Measurements from ENCODE around the gene ABAT. TPM values are rescaled to one million over a fixed set of nuclear protein-coding genes. Genes with fewer than 3 reads are reported as not detected.
A peak's percentile ranks its signal among the peaks of the same experiment; 100 is the strongest.

The ABAT gene
- total RNA-seq, 4 donors from 2014 or later, result 9.0 to 16.9 (median 13.4) TPM

DNA sequence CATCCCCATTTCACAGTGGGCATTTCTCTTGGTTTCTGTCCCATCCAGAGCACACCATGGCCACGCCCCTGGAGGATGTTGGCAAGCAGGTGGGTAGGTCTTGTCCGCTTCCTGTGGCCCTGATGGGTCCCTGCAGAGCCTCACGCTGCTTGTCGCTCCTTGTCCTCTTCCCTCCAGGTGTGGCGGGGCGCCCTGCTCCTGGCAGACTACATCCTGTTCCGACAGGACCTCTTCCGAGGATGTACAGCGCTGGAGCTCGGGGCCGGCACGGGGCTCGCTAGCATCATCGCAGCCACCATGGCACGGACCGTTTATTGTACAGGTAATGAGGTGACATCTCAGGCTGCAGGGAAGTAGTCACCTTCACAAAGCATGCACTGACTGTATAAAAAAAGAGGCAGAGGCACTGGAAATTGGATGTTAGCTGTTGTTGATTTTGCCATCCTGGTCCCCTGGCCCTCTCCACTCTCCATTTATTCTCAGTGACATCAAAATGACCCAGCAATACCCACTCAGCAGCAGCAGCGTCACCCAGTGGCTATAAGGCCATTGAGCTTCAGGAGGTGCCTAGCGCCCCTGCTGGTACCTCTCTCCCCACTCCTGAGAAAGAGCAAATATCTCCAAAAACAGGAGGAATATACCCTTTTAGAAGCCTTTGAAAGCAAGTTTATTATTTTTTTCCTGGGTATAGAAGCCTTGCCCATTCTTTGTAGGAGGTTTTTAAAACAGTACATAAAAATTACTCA is 39.3 kb upstream of the ABAT start:
- no peaks in the 10 kb centered on the region for H3K9me3 ChIP-seq
- TF ChIP-seq, protein P1, sequence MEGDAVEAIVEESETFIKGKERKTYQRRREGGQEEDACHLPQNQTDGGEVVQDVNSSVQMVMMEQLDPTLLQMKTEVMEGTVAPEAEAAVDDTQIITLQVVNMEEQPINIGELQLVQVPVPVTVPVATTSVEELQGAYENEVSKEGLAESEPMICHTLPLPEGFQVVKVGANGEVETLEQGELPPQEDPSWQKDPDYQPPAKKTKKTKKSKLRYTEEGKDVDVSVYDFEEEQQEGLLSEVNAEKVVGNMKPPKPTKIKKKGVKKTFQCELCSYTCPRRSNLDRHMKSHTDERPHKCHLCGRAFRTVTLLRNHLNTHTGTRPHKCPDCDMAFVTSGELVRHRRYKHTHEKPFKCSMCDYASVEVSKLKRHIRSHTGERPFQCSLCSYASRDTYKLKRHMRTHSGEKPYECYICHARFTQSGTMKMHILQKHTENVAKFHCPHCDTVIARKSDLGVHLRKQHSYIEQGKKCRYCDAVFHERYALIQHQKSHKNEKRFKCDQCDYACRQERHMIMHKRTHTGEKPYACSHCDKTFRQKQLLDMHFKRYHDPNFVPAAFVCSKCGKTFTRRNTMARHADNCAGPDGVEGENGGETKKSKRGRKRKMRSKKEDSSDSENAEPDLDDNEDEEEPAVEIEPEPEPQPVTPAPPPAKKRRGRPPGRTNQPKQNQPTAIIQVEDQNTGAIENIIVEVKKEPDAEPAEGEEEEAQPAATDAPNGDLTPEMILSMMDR (IDR thresholded peaks at IDR 0.05), result peak in 1 of 3 experiments; percentile 15
- no peak for TF ChIP-seq POLR2AphosphoS5 (IDR thresholded peaks at IDR 0.05)
- peaks cover 40 to 98% (median 89%) of the 10 kb centered on the region in 4 donors for H3K36me3 ChIP-seq
- H3K4me1 ChIP-seq, result no peaks in the 10 kb centered on the region
- H3K27ac ChIP-seq (replicated peaks in 1 of 4), result no peak overlapping the region
- whole genome bisulfite sequencing, result 80% methylated on average over 14 of the region's 18 CpGs
- DNase-seq (ENCODE audit: extremely low spot score), result no peak
- no peaks in the 10 kb centered on the region for H3K27me3 ChIP-seq
- H3K4me3 ChIP-seq, result no peak overlapping the region
- intact Hi-C loops (cut with DNase I), result no loop called here

DNA sequence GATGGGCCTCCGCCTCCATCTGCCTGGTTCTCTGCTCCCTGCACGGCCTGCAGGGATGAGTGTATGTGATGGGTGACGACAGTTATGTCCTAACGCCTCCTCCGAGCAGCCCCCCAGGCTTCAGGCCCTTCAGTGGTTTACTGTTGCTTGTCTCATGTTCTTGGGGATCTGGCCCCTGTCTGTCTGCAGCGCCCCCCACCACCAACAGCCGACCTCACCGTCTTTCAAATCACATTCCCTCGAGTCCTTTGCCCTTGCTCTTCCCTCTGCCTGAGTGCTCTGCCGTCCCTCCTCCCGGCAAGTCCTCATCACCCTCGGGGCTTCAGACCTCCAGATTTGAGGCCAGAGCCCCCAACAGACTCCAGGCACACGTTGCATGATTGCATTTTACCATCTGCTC is 34.7 kb upstream of the ABAT start:
- H3K27me3 ChIP-seq, result no peaks in the 10 kb centered on the region
- no peaks in the 10 kb centered on the region for H3K9me3 ChIP-seq
- H3K36me3 ChIP-seq, result peaks cover 66 to 94% (median 90%) of the 10 kb centered on the region in 4 donors
- TF ChIP-seq, protein P1 (IDR thresholded peaks at IDR 0.05), result no peak
- no peak for TF ChIP-seq POLR2A (IDR thresholded peaks at IDR 0.05; ENCODE audit: low read depth)
- no peak for DNase-seq (ENCODE audit: extremely low spot score)
- intact Hi-C loops (cut with DNase I), result no loop called here
- no peak overlapping the region for H3K27ac ChIP-seq (replicated peaks in 1 of 4)
- H3K4me3 ChIP-seq, result no peak overlapping the region
- no peaks in the 10 kb centered on the region for H3K4me1 ChIP-seq
- WGBS, result 90% methylated on average over 11 of the region's 13 CpGs

DNA sequence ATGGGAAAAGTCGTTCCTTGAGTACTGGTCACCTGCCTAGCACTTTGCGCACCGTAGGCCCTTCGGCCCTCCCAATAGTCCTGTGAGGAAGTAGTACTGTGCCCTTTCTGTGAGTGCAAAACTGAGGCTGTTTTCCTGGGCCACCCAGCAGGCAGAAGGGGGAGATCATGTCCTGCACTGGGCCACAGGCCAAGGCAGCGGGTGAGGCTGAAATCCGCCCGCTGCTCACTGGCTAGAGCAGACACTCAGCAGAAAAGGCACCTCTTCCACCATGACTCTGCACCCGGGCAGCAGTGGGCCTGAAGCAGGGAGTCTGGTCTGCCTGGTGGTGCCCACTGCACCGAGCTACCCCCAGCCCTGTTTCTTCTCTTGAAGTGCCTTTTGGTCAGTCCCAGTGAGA is 32.7 kb upstream of the ABAT start:
- Histone ChIP-seq H3K4me1 (no peaks in the 10 kb centered on the region), H3K27ac (replicated peaks in 1 of 4) (no peak overlapping the region), H3K36me3 (peaks cover 67 to 94% (median 91%) of the 10 kb centered on the region in 4 donors), H3K9me3 (no peaks in the 10 kb centered on the region), H3K4me3 (no peak overlapping the region), H3K27me3 (no peaks in the 10 kb centered on the region)
- DNase-seq (ENCODE audit: extremely low spot score), result no peak
- WGBS, result 67% methylated on average over 9 of the region's 9 CpGs
- no peak for TF ChIP-seq POLR2A (IDR thresholded peaks at IDR 0.05; ENCODE audit: low read depth)
- TF ChIP-seq, protein P1 (IDR thresholded peaks at IDR 0.05), result no peak
- intact Hi-C loops (cut with DNase I), result no loop called here

DNA sequence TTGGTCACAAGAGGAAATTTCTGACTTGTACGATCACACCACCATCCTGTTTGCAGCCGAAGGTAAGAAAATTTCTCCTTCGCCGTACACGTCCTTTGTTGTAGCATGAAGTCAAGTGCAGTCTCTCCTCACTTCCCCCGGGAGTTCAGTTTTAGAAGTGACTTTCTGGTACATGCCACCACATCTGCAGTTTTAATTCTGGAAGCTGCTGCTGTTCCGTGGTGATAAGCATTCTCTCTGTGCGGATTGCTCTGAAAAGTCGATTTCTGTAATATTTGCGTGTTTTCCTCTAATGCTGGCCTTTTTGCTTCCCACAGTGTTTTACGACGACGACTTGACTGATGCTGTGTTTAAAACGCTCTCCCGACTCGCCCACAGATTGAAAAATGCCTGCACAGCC is 32.3 kb upstream of the ABAT start:
- no peak overlapping the region for H3K27ac ChIP-seq (replicated peaks in 1 of 4)
- H3K36me3 ChIP-seq, result peaks cover 72 to 94% (median 91%) of the 10 kb centered on the region in 4 donors
- H3K9me3 ChIP-seq, result no peaks in the 10 kb centered on the region
- 85% methylated on average over 16 of the region's 16 CpGs for WGBS
- H3K27me3 ChIP-seq, result no peaks in the 10 kb centered on the region
- DNase-seq (ENCODE audit: extremely low spot score), result no peak
- intact Hi-C loops (cut with DNase I), result no loop called here
- H3K4me1 ChIP-seq, result no peaks in the 10 kb centered on the region
- no peak overlapping the region for H3K4me3 ChIP-seq
- TF ChIP-seq, protein P1 (IDR thresholded peaks at IDR 0.05), result no peak
- no peak for TF ChIP-seq POLR2A (IDR thresholded peaks at IDR 0.05; ENCODE audit: low read depth)

Data from esophagus muscularis mucosa (tissue), 4 donors.